Measurements from ENCODE around the gene ATF7IP2. TPM values are rescaled to one million over a fixed set of nuclear protein-coding genes. Genes with fewer than 3 reads are reported as not detected.

The ATF7IP2 gene
- total and polyA plus RNA-seq, 7 experiments from 2014 or later = 56.5 to 304 (median 75.1) TPM

- ATAC-seq = no peak
- H3K4me3 Mint-ChIP-seq = peak overlapping the region in 9 of 10 donors; percentile 3 to 99 (median 63)
- peaks cover 30 to 55% (median 42%) of the 10 kb centered on the region in 7 donors for H3K4me1 Mint-ChIP-seq
- Histone ChIP-seq H3K36me3 (ENCODE audit: control insufficient read depth in 2 of 3, insufficient read depth in 3 of 3, low read length in 3 of 3) (peaks cover 0 to 17% (median 0%) of the 10 kb centered on the region in 3 experiments), H3K9me3 (ENCODE audit: control insufficient read depth in 2 of 3, low read length in 3 of 3) (peaks cover 0 to 3% (median 0%) of the 10 kb centered on the region in 3 experiments), H3K27ac (ENCODE audit: low read depth, low read length) (no peak overlapping the region), H3K27me3 (ENCODE audit: control insufficient read depth in 2 of 2, insufficient read depth in 2 of 2, low read length in 2 of 2) (no peaks in the 10 kb centered on the region), H3K4me3 (ENCODE audit: low read length) (no peak overlapping the region), H3K4me1 (ENCODE audit: control insufficient read depth in 2 of 2, insufficient read depth in 2 of 2, low read length in 2 of 2) (peaks cover 15 to 16% of the 10 kb centered on the region in 2 donors)
- CTCF ChIA-PET = interaction anchor here (0.8 kb wide), 1 partner anchor 120 kb away, joined by 4 read pairs; no protein-coding TSS in a partner anchor
- H3K9me3 Mint-ChIP-seq = peaks cover 0 to 22% (median 6%) of the 10 kb centered on the region in 11 donors
- intact Hi-C loops (cut with micrococcal nuclease) = loop anchor here (5.0 to 10.0 kb wide), 6 partner anchors 48 to 1522 kb away; partner anchors contain the start of genes CARHSP1 (in 1 of the 2), CLEC16A (in 1 of the 2), DEXI (in 1 of the 2) and HAPSTR1 (in 1 of the 2)
- peaks cover 6 to 43% (median 32%) of the 10 kb centered on the region in 5 donors for H3K36me3 Mint-ChIP-seq
- DNase-seq = no peak
- peak overlapping the region in 6 of 9 donors; percentile 11 to 86 (median 50) for H3K27ac Mint-ChIP-seq
- H3K27me3 Mint-ChIP-seq = peaks cover 0 to 3% (median 0%) of the 10 kb centered on the region in 5 donors
- POLR2A ChIA-PET = interaction anchor here (0.6 kb wide), 1 partner anchor 49 kb away, joined by 3 read pairs; no protein-coding TSS in a partner anchor
Observed at GRCh38 chr16:10388988-10389387, 3.1 kb downstream of the ATF7IP2 start.

- Histone ChIP-seq H3K27me3 (ENCODE audit: control insufficient read depth in 2 of 2, insufficient read depth in 2 of 2, low read length in 2 of 2) (no peaks in the 10 kb centered on the region), H3K36me3 (ENCODE audit: control insufficient read depth in 2 of 3, insufficient read depth in 3 of 3, low read length in 3 of 3) (peaks cover 0 to 17% (median 0%) of the 10 kb centered on the region in 3 experiments), H3K4me1 (ENCODE audit: control insufficient read depth in 2 of 2, insufficient read depth in 2 of 2, low read length in 2 of 2) (peaks cover 15 to 16% of the 10 kb centered on the region in 2 donors), H3K4me3 (ENCODE audit: low read length) (no peak overlapping the region), H3K9me3 (ENCODE audit: control insufficient read depth in 2 of 3, low read length in 3 of 3) (peaks cover 0 to 6% (median 0%) of the 10 kb centered on the region in 3 experiments), H3K27ac (ENCODE audit: low read depth, low read length) (no peak overlapping the region)
- H3K36me3 Mint-ChIP-seq = peaks cover 6 to 51% (median 45%) of the 10 kb centered on the region in 5 donors
- peaks cover 35 to 67% (median 53%) of the 10 kb centered on the region in 7 donors for H3K4me1 Mint-ChIP-seq
- H3K9me3 Mint-ChIP-seq = peaks cover 0 to 30% (median 17%) of the 10 kb centered on the region in 11 donors
- intact Hi-C loops (cut with micrococcal nuclease) = no loop called here
- H3K27me3 Mint-ChIP-seq = peaks cover 0 to 3% (median 0%) of the 10 kb centered on the region in 5 donors
- H3K4me3 Mint-ChIP-seq = peak overlapping the region; percentile 45 to 93 (median 64)
- POLR2A ChIA-PET = interaction anchor here (0.6 to 0.7 kb wide), 3 partner anchors 9 to 68 kb away, joined by 3 read pairs; no protein-coding TSS in a partner anchor
- ATAC-seq (no peak), DNase-seq (no peak)
- peak overlapping the region in 7 of 9 donors; percentile 51 to 83 (median 73) for H3K27ac Mint-ChIP-seq
- CTCF ChIA-PET = no interaction called here
Observed at GRCh38 chr16:10390330-10390729, 4.5 kb downstream of the ATF7IP2 start.

- Mint-ChIP-seq H3K9me3 (peaks cover 0 to 28% (median 17%) of the 10 kb centered on the region in 11 donors), H3K27ac (peak overlapping the region in 7 of 9 donors; percentile 51 to 83 (median 73)), H3K27me3 (peaks cover 0 to 1% (median 0%) of the 10 kb centered on the region in 5 donors), H3K36me3 (peaks cover 6 to 53% (median 47%) of the 10 kb centered on the region in 5 donors), H3K4me1 (peaks cover 35 to 71% (median 53%) of the 10 kb centered on the region in 7 donors), H3K4me3 (peak overlapping the region in 9 of 10 donors; percentile 45 to 93 (median 67))
- Histone ChIP-seq H3K4me3 (ENCODE audit: low read length) (no peak overlapping the region), H3K27me3 (ENCODE audit: control insufficient read depth in 2 of 2, insufficient read depth in 2 of 2, low read length in 2 of 2) (no peaks in the 10 kb centered on the region), H3K36me3 (ENCODE audit: control insufficient read depth in 2 of 3, insufficient read depth in 3 of 3, low read length in 3 of 3) (peaks cover 0 to 15% (median 0%) of the 10 kb centered on the region in 3 experiments), H3K27ac (ENCODE audit: low read depth, low read length) (no peak overlapping the region), H3K4me1 (ENCODE audit: control insufficient read depth in 2 of 2, insufficient read depth in 2 of 2, low read length in 2 of 2) (peaks cover 15 to 16% of the 10 kb centered on the region in 2 donors), H3K9me3 (ENCODE audit: control insufficient read depth in 2 of 3, low read length in 3 of 3) (peaks cover 0 to 6% (median 0%) of the 10 kb centered on the region in 3 experiments)
- no peak for ATAC-seq
- ChIA-PET POLR2A (interaction anchor here (0.7 kb wide), 2 partner anchors 25 to 69 kb away, joined by 3 read pairs; no protein-coding TSS in a partner anchor), CTCF (interaction anchor here (0.6 kb wide), 1 partner anchor 8 kb away, joined by 3 read pairs; no protein-coding TSS in a partner anchor)
- no peak for DNase-seq
- intact Hi-C loops (cut with micrococcal nuclease) = no loop called here
Observed at GRCh38 chr16:10390867-10391266, 5.0 kb downstream of the ATF7IP2 start.

GRCh38 chr16:10391339-10391738 is 5.5 kb downstream of the ATF7IP2 start:
- H3K9me3 ChIP-seq (ENCODE audit: control insufficient read depth in 2 of 3, low read length in 3 of 3) = peaks cover 0 to 6% (median 0%) of the 10 kb centered on the region in 3 experiments
- CTCF ChIA-PET = interaction anchor here (0.6 kb wide), 1 partner anchor 8 kb away, joined by 3 read pairs; no protein-coding TSS in a partner anchor
- H3K27ac ChIP-seq (ENCODE audit: low read depth, low read length) = no peak overlapping the region
- ATAC-seq (no peak), DNase-seq (no peak)
- peaks cover 0 to 32% (median 18%) of the 10 kb centered on the region in 11 donors for H3K9me3 Mint-ChIP-seq
- H3K36me3 ChIP-seq (ENCODE audit: control insufficient read depth in 2 of 3, insufficient read depth in 3 of 3, low read length in 3 of 3) = peaks cover 0 to 10% (median 0%) of the 10 kb centered on the region in 3 experiments
- H3K27me3 Mint-ChIP-seq = no peaks in the 10 kb centered on the region
- H3K4me1 ChIP-seq (ENCODE audit: control insufficient read depth in 2 of 2, insufficient read depth in 2 of 2, low read length in 2 of 2) = peaks cover 15 to 16% of the 10 kb centered on the region in 2 donors
- H3K36me3 Mint-ChIP-seq = peaks cover 6 to 54% (median 47%) of the 10 kb centered on the region in 5 donors
- peak overlapping the region in 2 of 9 donors; percentile 10 to 80 for H3K27ac Mint-ChIP-seq
- POLR2A ChIA-PET = no interaction called here
- no peaks in the 10 kb centered on the region for H3K27me3 ChIP-seq (ENCODE audit: control insufficient read depth in 2 of 2, insufficient read depth in 2 of 2, low read length in 2 of 2)
- peak overlapping the region in 2 of 10 donors; percentile 30 to 93 for H3K4me3 Mint-ChIP-seq
- H3K4me1 Mint-ChIP-seq = peaks cover 35 to 76% (median 54%) of the 10 kb centered on the region in 7 donors
- intact Hi-C loops (cut with micrococcal nuclease) = no loop called here
- no peak overlapping the region for H3K4me3 ChIP-seq (ENCODE audit: low read length)

GRCh38 chr16:10402975-10403374 is 17.1 kb downstream of the ATF7IP2 start:
- H3K4me1 Mint-ChIP-seq = peaks cover 15 to 32% (median 23%) of the 10 kb centered on the region in 7 donors
- peaks cover 11 to 90% (median 51%) of the 10 kb centered on the region in 11 donors for H3K9me3 Mint-ChIP-seq
- no peak overlapping the region for H3K4me3 ChIP-seq (ENCODE audit: low read length)
- H3K36me3 ChIP-seq (ENCODE audit: control insufficient read depth in 2 of 3, insufficient read depth in 3 of 3, low read length in 3 of 3) = peaks cover 0 to 17% (median 7%) of the 10 kb centered on the region in 3 experiments
- no peak overlapping the region for H3K27ac ChIP-seq (ENCODE audit: low read depth, low read length)
- POLR2A ChIA-PET = no interaction called here
- H3K27me3 ChIP-seq (ENCODE audit: control insufficient read depth in 2 of 2, insufficient read depth in 2 of 2, low read length in 2 of 2) = no peaks in the 10 kb centered on the region
- H3K4me1 ChIP-seq (ENCODE audit: control insufficient read depth in 2 of 2, insufficient read depth in 2 of 2, low read length in 2 of 2) = no peaks in the 10 kb centered on the region
- H3K4me3 Mint-ChIP-seq = peak overlapping the region in 3 of 10 donors; percentile 5 to 39 (median 17)
- H3K27ac Mint-ChIP-seq = peak overlapping the region in 1 of 9 donors; percentile 41
- intact Hi-C loops (cut with micrococcal nuclease) = no loop called here
- DNase-seq (no peak), ATAC-seq (no peak)
- CTCF ChIA-PET = no interaction called here
- H3K9me3 ChIP-seq (ENCODE audit: control insufficient read depth in 2 of 3, low read length in 3 of 3) = peaks cover 0 to 68% (median 16%) of the 10 kb centered on the region in 3 experiments
- H3K36me3 Mint-ChIP-seq = peaks cover 37 to 76% (median 68%) of the 10 kb centered on the region in 5 donors
- no peaks in the 10 kb centered on the region for H3K27me3 Mint-ChIP-seq

GRCh38 chr16:10405386-10405939 is 19.6 kb downstream of the ATF7IP2 start:
- DNase-seq (no peak), ATAC-seq (no peak)
- Mint-ChIP-seq H3K9me3 (peaks cover 20 to 96% (median 65%) of the 10 kb centered on the region in 11 donors), H3K27me3 (no peaks in the 10 kb centered on the region), H3K27ac (no peak overlapping the region), H3K4me3 (no peak overlapping the region), H3K36me3 (peaks cover 40 to 86% (median 72%) of the 10 kb centered on the region in 5 donors), H3K4me1 (peaks cover 5 to 24% (median 18%) of the 10 kb centered on the region in 7 donors)
- peaks cover 0 to 17% (median 7%) of the 10 kb centered on the region in 3 experiments for H3K36me3 ChIP-seq (ENCODE audit: control insufficient read depth in 2 of 3, insufficient read depth in 3 of 3, low read length in 3 of 3)
- intact Hi-C loops (cut with micrococcal nuclease) = no loop called here
- H3K27me3 ChIP-seq (ENCODE audit: control insufficient read depth in 2 of 2, insufficient read depth in 2 of 2, low read length in 2 of 2) = no peaks in the 10 kb centered on the region
- H3K4me3 ChIP-seq (ENCODE audit: low read length) = no peak overlapping the region
- peaks cover 0 to 91% (median 24%) of the 10 kb centered on the region in 3 experiments for H3K9me3 ChIP-seq (ENCODE audit: control insufficient read depth in 2 of 3, low read length in 3 of 3)
- ChIA-PET CTCF (no interaction called here), POLR2A (interaction anchor here (0.6 kb wide), 1 partner anchor 9 kb away, joined by 4 read pairs; no protein-coding TSS in a partner anchor)
- H3K4me1 ChIP-seq (ENCODE audit: control insufficient read depth in 2 of 2, insufficient read depth in 2 of 2, low read length in 2 of 2) = no peaks in the 10 kb centered on the region
- H3K27ac ChIP-seq (ENCODE audit: low read depth, low read length) = no peak overlapping the region

Data from naive thymus-derived CD4-positive, alpha-beta T cell (primary cell).